KOPT-K1 (cell line): ENCODE results near the gene MVD.
A peak's percentile ranks its signal among the peaks of the same experiment; 100 is the strongest.

Experiments used
- H3K27ac ChIP-seq: fragments of 200-600 bp; sonication (generic); 2 replicates; pipeline ENCODE4 v1.5.1; 2016; ENCODE audit warnings: antibody characterized with exemption, mild to moderate bottlenecking, low read depth, low read length; ENCODE audit not compliant: poor library complexity, severe bottlenecking
- H3K36me3 ChIP-seq: fragments of 200-600 bp; sonication (generic); 2 replicates; pipeline ENCODE4 v1.5.1; 2017; ENCODE audit warnings: antibody characterized with exemption, mild to moderate bottlenecking, low read length, moderate library complexity; ENCODE audit not compliant: insufficient read depth
- H3K9me3 ChIP-seq: fragments of 200-600 bp; sonication (generic); 2 replicates; pipeline ENCODE4 v1.5.1; 2017; ENCODE audit warnings: antibody characterized with exemption, low read length, mild to moderate bottlenecking; ENCODE audit not compliant: insufficient read depth, poor library complexity, severe bottlenecking

Gene MVD

DNA sequence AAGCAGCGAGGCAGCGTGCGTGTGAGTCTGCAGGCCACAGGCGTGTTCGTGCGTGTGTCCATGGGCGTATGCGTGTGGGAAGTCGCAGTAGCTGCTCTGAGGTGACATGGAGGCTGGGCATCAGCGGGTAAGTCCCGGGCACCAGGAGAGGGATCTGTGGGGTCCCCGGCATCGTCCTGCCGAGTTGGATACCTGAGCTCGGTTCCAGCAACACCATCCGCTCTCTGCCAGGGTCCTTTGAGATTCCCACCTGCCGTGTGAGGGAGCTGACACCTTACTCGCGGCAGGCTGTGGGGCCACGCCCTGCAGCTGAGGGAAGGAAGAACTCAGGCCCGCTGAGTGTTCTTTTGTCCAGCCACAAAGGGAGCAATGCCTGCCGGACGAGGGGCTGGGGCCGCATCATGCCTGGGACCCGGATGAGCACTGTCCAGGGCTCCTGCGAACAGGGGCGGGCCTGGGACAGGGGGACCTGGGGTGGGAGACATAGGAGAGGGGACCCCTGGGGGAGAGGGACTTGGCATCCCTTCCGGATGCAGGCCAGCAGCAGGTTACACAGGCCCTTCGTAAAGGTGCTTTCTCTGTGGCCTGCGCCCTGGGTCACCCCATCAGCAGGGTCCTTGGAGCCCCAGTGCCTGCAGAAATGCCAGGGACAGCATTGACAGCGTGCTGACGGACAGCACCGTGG is 28.4 kb upstream of the MVD start:
- Histone ChIP-seq H3K9me3 (no peaks in the 10 kb centered on the region), H3K36me3 (peaks cover 8% of the 10 kb centered on the region; the same call in 1 of the 2 replicates), H3K27ac (no peak overlapping the region)

DNA sequence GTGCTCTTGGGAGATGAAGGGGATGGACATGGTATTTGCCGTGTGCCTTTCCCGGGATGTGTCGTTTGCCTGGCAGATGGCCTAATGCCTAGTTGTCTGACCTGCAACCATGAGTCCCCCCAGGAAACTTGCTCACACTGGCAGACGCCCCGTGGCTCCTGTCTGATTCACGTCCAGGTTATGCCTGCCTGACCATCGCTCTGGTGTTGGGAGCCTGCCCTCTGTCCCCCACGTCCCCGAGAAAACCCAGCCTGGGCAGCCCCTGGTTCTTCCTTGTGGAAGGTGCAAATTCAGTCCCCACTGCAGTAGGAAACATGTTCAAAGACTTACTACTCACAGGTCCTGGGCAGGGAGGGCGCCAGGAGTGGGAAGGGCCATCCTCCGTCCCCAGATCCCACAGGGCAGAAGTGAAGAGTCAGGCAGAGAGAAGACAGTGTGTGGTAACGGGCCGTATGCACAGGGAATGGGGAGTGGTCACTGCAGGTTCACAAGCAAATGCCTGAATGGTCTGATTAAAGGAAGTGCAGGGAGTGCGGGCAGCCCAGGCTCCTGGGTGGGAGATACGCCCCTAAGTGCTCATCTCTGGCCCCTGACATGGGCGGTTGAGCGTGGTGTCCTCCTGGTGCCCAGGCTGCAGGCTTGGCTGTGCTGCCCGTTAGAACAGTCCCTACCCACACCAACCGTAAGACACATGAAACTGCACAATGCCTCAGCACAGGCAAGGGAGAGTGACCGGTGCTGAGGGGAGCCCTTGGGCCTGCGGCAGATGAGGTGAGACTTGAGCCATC is 27.6 kb upstream of the MVD start:
- Histone ChIP-seq H3K36me3 (peaks cover under 1% of the 10 kb centered on the region; the same call in 1 of the 2 replicates), H3K9me3 (no peaks in the 10 kb centered on the region), H3K27ac (no peak overlapping the region)

DNA sequence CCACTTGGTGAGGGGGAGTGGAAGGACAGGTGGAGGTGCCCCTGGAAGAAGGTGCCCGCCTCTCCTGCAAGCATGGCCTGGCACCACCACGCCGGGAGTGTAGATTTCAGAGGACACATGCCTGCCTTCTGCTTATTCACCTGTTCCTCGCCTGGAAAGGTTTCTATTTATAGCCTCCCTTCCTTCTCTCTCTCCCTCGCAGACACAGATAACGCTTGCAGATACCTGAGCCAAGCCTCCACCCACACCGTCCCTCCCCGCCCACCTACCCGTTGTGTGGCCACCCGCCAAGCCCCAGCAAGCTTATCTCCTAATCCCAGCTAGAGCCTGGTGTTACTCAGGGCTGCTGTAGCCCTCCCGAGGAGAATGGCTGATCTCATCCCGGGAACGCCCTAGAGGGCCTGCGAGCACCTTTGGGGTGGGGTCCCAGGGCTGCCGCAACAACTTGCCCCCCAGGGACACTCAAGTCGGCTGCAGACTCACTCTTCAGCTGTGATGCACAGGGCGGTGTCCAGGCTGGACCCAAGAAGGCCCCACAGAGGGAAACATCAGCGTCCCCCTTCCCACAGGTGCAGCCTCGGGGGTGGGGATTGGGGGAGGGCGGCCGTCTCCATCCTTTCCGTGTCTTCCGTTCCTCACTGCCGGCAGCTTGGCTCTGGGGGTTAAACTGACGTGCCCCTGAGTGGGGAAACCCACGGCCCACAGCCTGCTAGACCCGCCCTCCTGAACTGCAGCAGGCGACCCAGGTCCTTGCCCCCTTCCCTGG is 25.3 kb upstream of the MVD start:
- Histone ChIP-seq H3K9me3 (no peaks in the 10 kb centered on the region), H3K27ac (no peak overlapping the region), H3K36me3 (no peaks in the 10 kb centered on the region)

DNA sequence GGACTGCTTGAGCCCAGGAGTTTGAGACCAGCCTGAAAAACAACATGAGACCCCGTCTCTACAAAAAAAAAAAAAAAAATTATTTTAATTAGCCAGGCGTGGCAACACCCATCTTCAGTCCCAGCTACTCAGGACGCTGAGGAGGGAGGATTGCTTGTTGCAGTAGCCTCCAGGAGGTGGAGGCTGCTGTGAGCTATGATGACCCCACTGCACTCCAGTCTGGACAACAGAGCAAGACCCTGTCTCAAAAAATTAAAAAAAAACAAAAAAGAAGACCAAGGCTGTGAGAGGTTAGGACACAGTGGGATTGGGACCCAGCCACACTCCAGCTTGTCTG is 24.8 kb upstream of the MVD start:
- H3K36me3 ChIP-seq, result no peaks in the 10 kb centered on the region
- no peak overlapping the region for H3K27ac ChIP-seq
- H3K9me3 ChIP-seq, result no peaks in the 10 kb centered on the region

DNA sequence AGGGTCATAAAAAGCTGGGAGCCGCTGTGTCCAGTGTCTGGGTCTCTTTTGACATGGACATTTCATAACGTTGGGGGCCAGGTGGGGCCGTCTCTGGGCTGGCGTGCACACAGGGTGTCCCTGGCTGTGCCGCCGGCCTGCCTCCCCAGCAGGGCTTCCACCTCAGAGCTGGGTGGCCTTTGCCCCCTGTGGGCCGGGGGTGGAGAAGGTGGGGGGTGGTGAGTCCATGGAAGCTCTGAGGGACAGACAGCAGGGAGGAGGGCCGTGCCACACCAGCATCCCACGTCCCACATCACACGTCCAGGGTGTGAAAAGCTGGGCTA is 24.3 kb upstream of the MVD start:
- Histone ChIP-seq H3K36me3 (no peaks in the 10 kb centered on the region), H3K27ac (no peak overlapping the region), H3K9me3 (no peaks in the 10 kb centered on the region)

DNA sequence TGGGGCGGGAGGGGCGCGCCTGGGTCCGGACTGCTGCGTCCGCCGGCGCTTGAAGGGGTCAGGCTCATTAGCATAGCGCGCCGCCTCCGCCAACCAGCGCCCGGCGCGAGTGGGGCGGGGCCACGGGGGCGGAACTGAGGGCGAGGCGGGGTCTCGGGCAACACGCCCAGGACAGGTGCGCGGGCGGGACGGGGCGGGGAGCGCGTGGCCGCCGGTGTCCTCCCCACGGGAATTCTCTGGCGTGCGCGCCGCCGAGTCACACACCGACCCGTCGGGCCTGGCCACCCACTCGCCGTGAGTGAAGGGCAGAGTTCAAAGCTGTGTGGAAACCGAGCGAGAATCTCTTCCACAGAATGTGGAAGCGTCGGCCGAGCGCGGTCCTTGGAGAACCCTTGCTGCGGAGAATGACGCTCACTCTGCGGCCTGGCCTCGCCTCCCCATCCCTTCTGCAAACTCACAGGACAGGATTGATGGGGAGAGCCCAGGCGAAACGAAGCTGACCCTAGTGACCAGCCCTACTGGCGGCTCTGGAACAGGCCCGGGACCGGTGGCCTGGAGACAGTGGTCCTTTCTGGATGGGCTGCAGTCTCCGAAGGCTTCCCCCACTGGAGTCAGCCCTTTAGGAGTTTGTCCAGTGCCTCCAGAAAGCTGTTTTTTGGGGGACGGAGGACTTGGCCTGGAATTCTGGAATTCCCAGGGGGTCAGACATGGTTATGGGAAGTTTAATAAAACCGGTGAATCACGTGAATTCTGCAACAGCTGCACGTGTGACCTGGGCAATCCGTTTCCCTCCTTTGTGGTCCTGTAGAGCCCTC is 23.8 kb upstream of the MVD start, which contains the start of gene SNAI3:
Gene SNAI3, minus strand, starts transcription at position 69 of the 815 bp plus-strand sequence. CDS start 101 bp downstream, outside the sequence.
- Histone ChIP-seq H3K27ac (no peak within 1 kb of the TSS), H3K36me3 (no peaks in the 10 kb centered on the region), H3K9me3 (no peaks in the 10 kb centered on the region)

DNA sequence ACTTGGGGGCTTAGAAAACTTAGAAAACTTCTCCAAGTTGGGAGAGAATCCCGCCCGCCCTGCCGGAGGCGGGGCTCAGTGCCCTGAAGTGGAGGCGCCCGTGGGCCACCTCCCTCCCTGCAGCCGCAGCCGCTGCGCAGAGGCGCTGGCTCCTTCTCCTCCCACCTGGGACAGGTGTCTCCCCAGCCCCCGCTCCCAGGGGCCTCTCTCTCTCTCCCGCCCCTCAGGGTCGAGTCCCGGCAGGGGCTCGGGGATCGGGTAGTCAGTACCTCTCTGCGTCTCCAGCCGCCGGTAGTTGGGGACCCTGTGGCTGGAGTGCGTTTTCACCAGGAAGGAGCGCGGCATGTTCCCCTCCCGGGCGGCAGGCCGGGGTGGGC is 23.2 kb upstream of the MVD start:
- Histone ChIP-seq H3K9me3 (no peaks in the 10 kb centered on the region), H3K36me3 (no peaks in the 10 kb centered on the region), H3K27ac (no peak overlapping the region)

DNA sequence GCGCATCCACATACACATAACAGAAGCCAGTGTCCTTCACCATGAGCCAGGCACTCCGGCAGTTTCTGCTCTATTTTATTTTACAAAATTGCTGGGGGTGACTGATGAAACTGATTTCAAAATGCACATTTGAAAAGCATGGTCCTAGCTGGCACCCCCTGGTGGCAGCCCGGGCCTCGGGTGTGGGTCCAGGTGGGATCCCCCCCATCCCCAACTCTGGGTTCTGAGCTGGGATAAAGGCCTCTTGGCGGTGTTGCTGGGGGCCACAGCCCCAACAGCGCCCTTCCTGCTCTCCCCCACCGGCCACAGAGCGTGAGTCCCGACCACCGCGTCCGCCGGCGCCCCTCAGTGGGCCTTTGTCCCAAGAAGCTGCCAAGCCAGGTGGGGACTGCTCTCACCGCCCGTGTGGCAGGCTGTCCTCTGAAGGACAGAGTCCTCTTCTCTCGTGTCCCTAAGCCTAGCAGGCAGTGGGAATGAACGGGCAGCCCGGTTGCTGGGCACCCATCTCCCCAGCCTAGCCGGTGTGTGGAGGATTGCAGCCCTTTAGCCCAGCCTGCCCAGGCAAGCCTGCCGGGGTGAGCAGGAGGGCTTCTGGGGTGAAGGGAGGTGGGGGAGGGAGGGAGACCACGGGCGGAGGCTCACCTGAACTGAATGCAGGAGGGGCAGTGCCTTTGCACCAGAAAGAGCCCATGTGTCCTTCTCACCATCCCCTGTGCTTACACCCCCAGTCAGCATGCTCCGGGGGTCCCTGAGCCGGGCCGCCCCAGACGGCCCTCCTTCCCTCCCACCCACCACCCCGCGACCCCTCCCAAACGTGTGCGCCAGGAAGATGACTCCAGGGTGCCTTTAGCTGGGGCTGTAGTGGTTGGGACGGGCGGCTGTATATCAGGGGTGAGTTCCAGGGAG is 22.5 kb upstream of the MVD start:
- no peak overlapping the region for H3K27ac ChIP-seq
- no peaks in the 10 kb centered on the region for H3K36me3 ChIP-seq
- no peaks in the 10 kb centered on the region for H3K9me3 ChIP-seq

DNA sequence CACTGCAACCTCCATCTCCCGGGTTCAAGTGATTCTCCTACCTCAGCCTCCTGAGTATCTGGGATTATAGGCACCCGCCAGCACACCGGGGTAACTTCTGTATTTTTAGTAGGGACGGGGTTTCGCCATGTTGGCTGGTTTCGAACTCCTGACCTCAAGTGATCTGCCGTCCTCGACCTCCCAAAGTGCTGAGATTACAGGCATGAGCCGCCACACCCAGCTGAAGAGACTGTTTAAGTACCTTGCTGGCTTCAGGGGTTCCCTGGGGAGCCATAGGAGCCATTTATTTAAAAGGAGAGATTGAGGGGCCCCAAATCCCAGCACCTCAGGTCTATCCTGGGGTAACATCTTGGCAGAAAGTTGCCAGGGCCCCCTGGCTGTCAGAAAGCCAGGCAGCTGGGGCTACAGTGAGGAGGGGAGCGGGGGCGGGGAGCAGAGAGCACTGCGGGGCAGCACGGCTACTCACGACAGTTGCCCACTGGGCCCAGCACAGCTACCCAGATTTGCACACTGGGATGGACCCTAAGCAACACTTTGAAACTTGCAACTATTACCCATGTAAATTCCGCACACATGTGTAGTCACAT is 21.8 kb upstream of the MVD start:
- Histone ChIP-seq H3K9me3 (no peaks in the 10 kb centered on the region), H3K36me3 (no peaks in the 10 kb centered on the region), H3K27ac (no peak overlapping the region)

DNA sequence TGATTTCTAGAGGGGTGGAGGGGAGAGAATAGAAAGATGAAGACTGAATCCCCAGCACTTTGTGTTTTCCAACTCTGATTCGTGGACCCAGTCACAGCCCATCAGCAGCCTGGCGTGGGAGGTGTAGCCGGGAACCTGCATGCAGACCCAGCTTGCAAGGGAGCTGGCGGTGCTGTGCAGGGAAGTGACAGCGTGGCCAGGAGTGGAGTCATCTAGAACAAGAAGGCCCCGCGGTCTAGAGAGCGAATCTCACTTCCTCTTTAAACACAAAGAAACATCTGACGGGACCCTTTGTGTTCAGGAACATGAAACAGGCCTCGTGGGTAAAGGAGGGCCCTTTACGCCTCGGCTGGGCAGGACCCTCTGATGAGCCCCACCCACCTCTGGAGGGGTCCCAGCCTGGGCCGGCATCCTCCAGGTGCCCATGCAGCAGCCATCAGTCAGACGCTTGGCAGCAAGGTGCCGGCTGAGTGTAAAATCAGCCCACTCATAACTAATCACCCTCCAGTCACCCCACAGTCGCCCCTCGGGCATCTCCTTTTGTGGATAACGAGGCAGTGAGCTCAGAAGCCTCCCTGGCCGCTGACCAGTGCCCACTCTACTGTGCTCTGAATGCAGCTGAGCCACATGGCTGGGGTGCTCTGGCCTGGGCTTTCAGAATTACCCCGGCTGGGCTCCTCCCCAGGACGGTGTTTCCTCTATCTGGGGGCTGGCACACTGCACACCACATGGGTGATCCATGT is 19.0 kb upstream of the MVD start:
- H3K36me3 ChIP-seq, result no peaks in the 10 kb centered on the region
- peak overlapping the region; percentile 45 for H3K27ac ChIP-seq
- H3K9me3 ChIP-seq, result no peaks in the 10 kb centered on the region

DNA sequence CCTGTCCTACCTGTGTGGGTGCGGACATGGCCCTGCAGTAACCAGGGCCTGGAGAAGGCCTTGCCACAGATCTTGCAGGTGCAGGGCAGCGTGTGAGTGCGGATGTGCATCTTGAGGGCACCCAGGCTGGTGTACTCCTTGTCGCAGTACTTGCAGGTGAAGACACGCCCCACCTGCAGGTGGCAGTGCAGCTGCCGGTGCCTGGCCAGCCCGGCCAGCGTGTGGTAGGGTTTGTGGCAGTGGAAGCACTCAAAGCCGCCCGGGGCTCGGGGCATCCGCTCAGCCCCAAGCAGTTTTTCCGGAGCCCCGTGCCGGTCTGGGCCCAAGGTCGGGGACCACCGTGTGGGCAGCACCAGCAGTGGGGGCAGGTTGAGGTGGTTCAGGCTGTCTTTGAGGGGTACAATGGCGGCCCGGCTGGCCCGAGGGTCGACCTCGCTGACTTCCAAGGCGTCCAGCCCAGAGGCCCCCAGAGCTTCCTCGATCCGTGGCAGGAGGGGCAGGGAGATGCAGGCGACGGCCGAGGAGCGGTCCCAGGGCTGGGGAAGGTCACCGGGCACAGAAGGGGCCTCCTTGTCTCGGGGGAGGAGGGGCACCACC is 18.3 kb upstream of the MVD start:
- H3K27ac ChIP-seq, result peak overlapping the region; percentile 45
- no peaks in the 10 kb centered on the region for H3K36me3 ChIP-seq
- H3K9me3 ChIP-seq, result no peaks in the 10 kb centered on the region

DNA sequence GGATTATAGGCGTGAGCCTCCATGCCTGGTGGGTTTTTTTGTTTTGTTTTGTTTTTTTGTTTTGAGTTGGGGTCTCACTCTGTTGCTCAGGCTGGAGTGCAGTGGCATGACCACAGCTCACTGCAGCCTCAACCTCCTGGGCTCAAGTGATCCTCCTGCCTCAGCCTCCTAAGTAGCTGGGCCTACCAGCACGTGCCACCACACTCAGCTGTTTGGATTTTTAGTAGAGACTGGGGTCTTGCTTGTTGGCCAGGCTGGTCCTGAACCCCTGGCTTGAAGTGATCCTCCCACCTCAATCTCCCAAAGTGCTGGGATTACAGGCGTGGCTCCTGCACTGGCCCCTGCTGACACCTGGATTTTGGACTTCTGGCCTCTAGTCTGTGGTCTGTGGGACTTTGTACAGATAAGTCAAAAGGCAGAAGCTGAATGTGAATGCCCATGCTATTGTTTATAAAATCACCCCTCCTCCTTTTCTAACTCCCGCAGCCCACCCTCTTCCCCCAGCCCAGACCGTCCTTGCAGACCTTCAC is 17.7 kb upstream of the MVD start:
- H3K27ac ChIP-seq, result no peak overlapping the region
- no peaks in the 10 kb centered on the region for H3K36me3 ChIP-seq

More for the DNA sequence above, 17.7 kb upstream of the MVD start:
- H3K9me3 ChIP-seq, result no peaks in the 10 kb centered on the region
